Esophagus squamous epithelium (tissue), 5 donors: ENCODE measurements around the gene SLC6A13. TPM values are rescaled to one million over a fixed set of nuclear protein-coding genes. Genes with fewer than 3 reads are reported as not detected.

ENCODE experiments used
- DNase-seq: peaks from one replicate; lab custom pipeline; 2025; lab: John Stamatoyannopoulos, UW
- H3K27ac ChIP-seq, 4 donors: fragments of 200-600 bp; sonication (generic); one replicate each; pipeline ENCODE4 v1.5.1; 2016 to 2019; ENCODE audit warnings: mild to moderate bottlenecking in 1 of 4
- H3K27me3 ChIP-seq, 4 donors: fragments of 200-600 bp; sonication (generic); 1 replicate in 3 of 4; 2 replicates in 1 of 4; pipeline versions ENCODE4 v1.5.1 to v1.6.0; 2017 to 2021; ENCODE audit warnings: antibody characterized with exemption in 1 of 4
- H3K36me3 ChIP-seq, 3 donors: fragments of 200-600 bp; sonication (generic); one replicate each; pipeline ENCODE4 v1.5.1; 2016 to 2019
- H3K4me1 ChIP-seq, 3 donors: fragments of 200-600 bp; sonication (generic); one replicate each; pipeline ENCODE4 v1.5.1; 2017 to 2019
- H3K4me3 ChIP-seq, 4 donors: fragments of 200-600 bp; sonication (generic); 1 replicate in 3 of 4; 2 replicates in 1 of 4; pipeline ENCODE4 v1.5.1; 2016 to 2019; ENCODE audit warnings: mild to moderate bottlenecking in 2 of 4, moderate library complexity in 1 of 4
- H3K9me3 ChIP-seq, 3 donors: fragments of 200-600 bp; sonication (generic); one replicate each; pipeline ENCODE4 v1.5.1; 2016 to 2019
- POLR2A ChIP-seq, 4 donors: fragments of 450-650 bp; IDR thresholded peaks; one replicate each; pipeline ENCODE4 v1.6.1; 2017; ENCODE audit warnings: antibody characterized with exemption in 4 of 4, mild to moderate bottlenecking in 4 of 4, moderate library complexity in 3 of 4
- whole genome bisulfite sequencing, 2 donors: methylation state at CpG; one replicate each; pipeline ENCODE4 v1.1.5; 2018; 5-methylcytosine and 5-hydroxymethylcytosine counted together
- intact Hi-C: fragments of 100-400 bp; cut with DNase I; formaldehyde crosslinking; loops from one replicate; pipeline ENCODE4 v1.15.0; 2022
- total RNA-seq, 4 donors: library from RNA; depleted of rRNA; stranded (reverse); fragments of >200 nt; gene quantifications; one replicate each; pipeline ENCODE4 v1.1.0, GENCODE V29; 2016
- TF ChIP-seq, protein P1 (sequence below), 6 experiments: fragments of 450-650 bp in 4 of 6; fragments of 200-600 bp in 2 of 6; sonication (generic) in 2 of 6; IDR thresholded peaks; one replicate each; pipeline ENCODE4 v1.5.1; 2016 to 2019; ENCODE audit warnings: antibody characterized with exemption in 6 of 6, mild to moderate bottlenecking in 4 of 6, moderate library complexity in 4 of 6
- donor health status: DM: yes; HTN: yes; CAD: no.

The SLC6A13 gene
- total RNA-seq, 4 donors from 2014 or later, result not detected

- H3K4me3 ChIP-seq, result no peak overlapping the region
- WGBS, 2 donors, result 86 to 94% methylated on average over 5 to 7 of the region's 10 CpGs
- peaks cover 0 to 26% (median 0%) of the 10 kb centered on the region in 4 donors for H3K27me3 ChIP-seq
- TF ChIP-seq POLR2A (IDR thresholded peaks at IDR 0.05), result no peak
- TF ChIP-seq, protein P1, sequence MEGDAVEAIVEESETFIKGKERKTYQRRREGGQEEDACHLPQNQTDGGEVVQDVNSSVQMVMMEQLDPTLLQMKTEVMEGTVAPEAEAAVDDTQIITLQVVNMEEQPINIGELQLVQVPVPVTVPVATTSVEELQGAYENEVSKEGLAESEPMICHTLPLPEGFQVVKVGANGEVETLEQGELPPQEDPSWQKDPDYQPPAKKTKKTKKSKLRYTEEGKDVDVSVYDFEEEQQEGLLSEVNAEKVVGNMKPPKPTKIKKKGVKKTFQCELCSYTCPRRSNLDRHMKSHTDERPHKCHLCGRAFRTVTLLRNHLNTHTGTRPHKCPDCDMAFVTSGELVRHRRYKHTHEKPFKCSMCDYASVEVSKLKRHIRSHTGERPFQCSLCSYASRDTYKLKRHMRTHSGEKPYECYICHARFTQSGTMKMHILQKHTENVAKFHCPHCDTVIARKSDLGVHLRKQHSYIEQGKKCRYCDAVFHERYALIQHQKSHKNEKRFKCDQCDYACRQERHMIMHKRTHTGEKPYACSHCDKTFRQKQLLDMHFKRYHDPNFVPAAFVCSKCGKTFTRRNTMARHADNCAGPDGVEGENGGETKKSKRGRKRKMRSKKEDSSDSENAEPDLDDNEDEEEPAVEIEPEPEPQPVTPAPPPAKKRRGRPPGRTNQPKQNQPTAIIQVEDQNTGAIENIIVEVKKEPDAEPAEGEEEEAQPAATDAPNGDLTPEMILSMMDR (IDR thresholded peaks at IDR 0.05), result no peak
- no peaks in the 10 kb centered on the region for H3K4me1 ChIP-seq
- H3K36me3 ChIP-seq, result no peaks in the 10 kb centered on the region
- no peak overlapping the region for H3K27ac ChIP-seq
- no peak for DNase-seq
- peaks cover 0 to 27% (median 6%) of the 10 kb centered on the region in 3 donors for H3K9me3 ChIP-seq
- intact Hi-C loops, result no loop called here
Observed at GRCh38 chr12:234891-235415, 27.7 kb downstream of the SLC6A13 start.

- H3K27me3 ChIP-seq, result peaks cover 0 to 35% (median 0%) of the 10 kb centered on the region in 4 donors
- DNase-seq, result no peak
Observed at GRCh38 chr12:234019-234418, 28.6 kb downstream of the SLC6A13 start.

DNA sequence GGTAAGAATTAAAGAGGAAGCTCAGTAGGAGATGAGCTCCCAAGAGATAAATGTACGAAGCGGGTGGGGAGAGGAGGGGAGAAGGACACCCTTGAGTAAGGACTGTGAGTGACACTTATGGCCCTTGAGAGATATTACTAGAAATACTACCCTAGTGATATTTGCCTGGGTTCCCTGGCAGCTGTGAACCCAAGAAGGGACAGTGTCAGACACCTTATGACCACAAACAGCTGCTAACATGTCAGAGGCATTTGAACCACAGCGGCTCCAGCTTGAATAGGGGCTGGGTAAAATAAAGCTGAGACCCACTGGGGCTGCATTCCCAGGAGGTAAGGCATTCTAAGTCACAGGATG, 29.0 kb downstream of the SLC6A13 start:
- peaks cover 0 to 27% (median 6%) of the 10 kb centered on the region in 3 donors for H3K9me3 ChIP-seq
- no peak overlapping the region for H3K4me3 ChIP-seq
- WGBS, 2 donors, result 88 to 90% methylated on average over 2 to 3 of the region's 3 CpGs
- TF ChIP-seq, protein P1 (IDR thresholded peaks at IDR 0.05), result no peak
- no peak for TF ChIP-seq POLR2A (IDR thresholded peaks at IDR 0.05)
- intact Hi-C loops, result no loop called here
- DNase-seq, result no peak
- H3K4me1 ChIP-seq, result no peaks in the 10 kb centered on the region
- H3K27me3 ChIP-seq, result peaks cover 0 to 40% (median 0%) of the 10 kb centered on the region in 4 donors
- H3K27ac ChIP-seq, result no peak overlapping the region
- H3K36me3 ChIP-seq, result no peaks in the 10 kb centered on the region

More at GRCh38 chr12:234019-234418, 28.6 kb downstream of the SLC6A13 start:
- intact Hi-C loops, result no loop called here
- Histone ChIP-seq H3K4me1 (no peaks in the 10 kb centered on the region), H3K4me3 (no peak overlapping the region), H3K9me3 (peaks cover 0 to 27% (median 6%) of the 10 kb centered on the region in 3 donors), H3K36me3 (no peaks in the 10 kb centered on the region), H3K27ac (no peak overlapping the region)
- WGBS, 2 donors, result 68 to 90% methylated on average over 4 to 7 of the region's 7 CpGs
- TF ChIP-seq, protein P1 (IDR thresholded peaks at IDR 0.05), result no peak
- no peak for TF ChIP-seq POLR2A (IDR thresholded peaks at IDR 0.05)

DNA sequence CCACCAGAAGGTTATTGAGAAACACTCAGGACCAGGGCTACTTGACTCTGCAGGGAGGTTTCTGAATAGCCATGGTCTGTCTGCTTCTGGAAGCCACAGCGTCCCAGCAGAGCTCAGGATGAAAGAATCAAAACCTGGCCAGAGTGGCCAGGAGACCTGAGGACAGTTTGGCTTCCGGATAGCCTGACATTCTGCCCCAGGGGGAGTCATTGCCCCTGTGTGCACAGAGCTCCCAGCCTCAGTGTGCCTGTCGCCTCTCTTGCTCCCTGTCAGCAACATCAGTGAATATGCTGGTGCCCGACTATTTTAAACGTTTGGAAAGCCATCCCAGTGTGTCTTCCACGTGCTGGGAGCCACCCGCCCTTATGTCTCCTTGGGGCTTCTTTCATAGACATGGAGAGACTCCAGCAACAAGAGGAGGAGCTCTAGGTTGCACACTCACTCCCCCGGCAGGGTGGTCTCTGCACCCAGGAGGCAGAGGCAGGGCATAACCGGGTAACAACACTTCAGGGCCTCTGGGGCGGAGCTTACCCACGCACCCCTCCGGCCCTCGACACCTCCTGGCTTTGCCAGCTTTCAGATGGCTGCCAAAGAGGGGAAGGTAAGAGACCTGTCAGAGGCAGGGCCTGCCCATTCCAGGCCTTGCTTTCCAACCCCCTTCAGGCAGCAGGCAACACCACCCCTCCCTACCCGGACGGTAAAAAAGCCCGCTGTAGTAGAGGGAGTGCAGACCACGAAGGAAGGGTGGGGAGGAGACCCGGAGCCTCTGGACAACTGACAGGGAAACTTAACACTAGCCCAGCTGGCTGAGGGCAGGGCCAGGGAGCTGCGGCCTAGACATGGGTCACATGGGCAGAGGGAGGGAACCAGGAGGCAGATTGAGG, 29.7 kb downstream of the SLC6A13 start:
- no peak for TF ChIP-seq POLR2A (IDR thresholded peaks at IDR 0.05)
- TF ChIP-seq, protein P1 (IDR thresholded peaks at IDR 0.05), result no peak
- Histone ChIP-seq H3K9me3 (peaks cover 0 to 27% (median 6%) of the 10 kb centered on the region in 3 donors), H3K27me3 (peaks cover 0 to 46% (median 0%) of the 10 kb centered on the region in 4 donors), H3K4me1 (no peaks in the 10 kb centered on the region), H3K36me3 (no peaks in the 10 kb centered on the region), H3K27ac (no peak overlapping the region), H3K4me3 (no peak overlapping the region)
- DNase-seq, result no peak
- WGBS, 2 donors, result 39 to 53% methylated on average over 5 to 10 of the region's 19 CpGs
- intact Hi-C loops, result no loop called here
